Activated T-cell treated with anti-CD3 and anti-CD28 coated beads, Interleukin-2, amount 50 U/mL, for 4 hours (primary cell): ENCODE data around the gene RNU5D-1. TPM values are rescaled to one million over a fixed set of nuclear protein-coding genes. Genes with fewer than 3 reads are reported as not detected.
A peak's percentile ranks its signal among the peaks of the same experiment; 100 is the strongest.
"Not testable (repeated sequence)": the region's sequence is repeated elsewhere in the genome, so short reads cannot be mapped to it uniquely, and the experiment has no call there.

Experiments
- ATAC-seq, 2 donors: fragments of 200-7000 bp; cut with Tn5 transposase; one replicate each; pipeline ENCODE4 v1.10.0; 2021
- DNase-seq: peaks from one replicate; pipeline ENCODE4 v3.0.0-alpha.2; 2020
- H3K27me3 Mint-ChIP-seq: one replicate; pipeline ENCODE4 v1.8.0; 2021; ENCODE audit warnings: low read depth, mixed read lengths
- H3K36me3 Mint-ChIP-seq: one replicate; pipeline ENCODE4 v1.8.0; 2022; ENCODE audit warnings: mixed read lengths; ENCODE audit not compliant: insufficient read depth
- H3K4me1 Mint-ChIP-seq: one replicate; pipeline ENCODE4 v1.8.0; 2021; ENCODE audit warnings: low read depth, mixed read lengths
- H3K4me3 Mint-ChIP-seq: one replicate; pipeline ENCODE4 v1.8.0; 2021; ENCODE audit warnings: mild to moderate bottlenecking, moderate library complexity, mixed read lengths
- H3K9me3 Mint-ChIP-seq: one replicate; pipeline ENCODE4 v1.8.0; 2021; ENCODE audit warnings: mixed read lengths
- total RNA-seq, 3 donors: library from RNA; stranded (reverse); gene quantifications; one replicate each; pipeline ENCODE4 v1.2.1, GENCODE V29; 2021

Gene RNU5D-1
- total RNA-seq: not detected

DNA sequence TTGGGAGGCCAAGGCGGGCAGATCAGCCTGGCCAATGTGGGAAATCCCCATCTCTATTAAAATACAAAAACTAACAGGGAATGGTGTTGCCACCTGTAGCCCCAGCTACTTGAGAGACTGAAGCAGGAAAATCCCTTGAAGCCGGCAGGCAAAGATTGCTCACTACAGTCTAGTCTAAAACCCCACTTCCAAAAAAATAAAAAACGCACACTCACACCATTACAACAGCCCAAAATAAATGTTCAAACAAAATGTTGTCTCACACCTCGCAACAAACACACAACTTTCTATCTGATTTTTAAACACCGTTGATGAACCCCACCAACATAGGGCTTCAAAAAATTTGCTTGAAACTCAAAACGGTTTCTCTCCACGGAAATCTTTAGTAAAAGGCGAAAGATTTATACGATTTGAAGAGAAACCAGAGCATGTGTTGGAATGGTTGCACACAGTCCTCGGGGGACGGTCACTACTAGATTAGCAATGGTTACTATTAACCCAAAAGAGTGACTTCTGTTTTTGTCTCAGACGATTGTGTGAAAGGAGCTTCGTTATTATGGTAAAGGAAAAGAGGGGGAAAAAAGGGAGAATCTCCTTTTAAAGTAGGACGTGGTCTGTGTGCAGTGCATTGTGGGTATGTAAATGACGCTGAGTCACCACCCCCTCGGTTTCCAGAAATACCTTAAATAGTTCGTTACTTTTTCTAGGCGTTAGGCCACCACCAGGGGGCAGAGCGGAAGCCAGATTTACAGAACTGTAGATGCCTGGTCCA, at the start of gene RNU5D-1:
Gene RNU5D-1 (minus strand): TSS at position 430 of the 772 bp plus-strand sequence.
- Mint-ChIP-seq H3K36me3 (no peaks in the 10 kb centered on the region), H3K4me1 (peaks cover 29% of the 10 kb centered on the region), H3K9me3 (no peaks in the 10 kb centered on the region), H3K4me3 (peak within 1 kb of the TSS; percentile 65), H3K27me3 (no peaks in the 10 kb centered on the region)
- ATAC-seq (peak; percentile 84), DNase-seq (peak; percentile 95)

DNA sequence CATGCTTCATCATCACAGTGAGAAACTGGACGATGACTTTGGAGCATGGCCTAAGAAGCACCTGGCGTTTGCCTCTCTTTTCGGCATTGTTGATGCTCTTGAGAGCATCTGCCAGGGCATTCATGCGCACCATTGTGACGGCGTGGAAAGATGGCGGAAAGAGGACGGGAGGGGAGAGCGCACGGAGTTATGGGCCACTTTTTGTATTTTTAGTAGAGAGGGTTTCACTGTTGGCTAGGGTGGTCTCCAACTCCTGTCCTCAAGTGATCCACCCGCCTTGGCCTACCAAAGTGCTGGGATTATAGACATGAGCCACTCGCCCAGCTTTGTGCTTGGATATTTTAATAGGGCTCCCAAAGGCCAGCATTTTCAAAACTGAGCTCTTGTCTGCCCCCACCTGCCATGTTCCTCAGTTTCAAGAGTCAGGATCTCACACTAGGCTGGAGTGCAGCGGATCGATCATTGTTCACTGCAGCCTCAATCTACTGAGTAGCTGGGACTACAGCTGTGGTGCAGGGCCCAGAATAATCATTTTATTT, 49.7 kb upstream of the RNU5D-1 start:
- no peak for ATAC-seq
- no peak for DNase-seq

DNA sequence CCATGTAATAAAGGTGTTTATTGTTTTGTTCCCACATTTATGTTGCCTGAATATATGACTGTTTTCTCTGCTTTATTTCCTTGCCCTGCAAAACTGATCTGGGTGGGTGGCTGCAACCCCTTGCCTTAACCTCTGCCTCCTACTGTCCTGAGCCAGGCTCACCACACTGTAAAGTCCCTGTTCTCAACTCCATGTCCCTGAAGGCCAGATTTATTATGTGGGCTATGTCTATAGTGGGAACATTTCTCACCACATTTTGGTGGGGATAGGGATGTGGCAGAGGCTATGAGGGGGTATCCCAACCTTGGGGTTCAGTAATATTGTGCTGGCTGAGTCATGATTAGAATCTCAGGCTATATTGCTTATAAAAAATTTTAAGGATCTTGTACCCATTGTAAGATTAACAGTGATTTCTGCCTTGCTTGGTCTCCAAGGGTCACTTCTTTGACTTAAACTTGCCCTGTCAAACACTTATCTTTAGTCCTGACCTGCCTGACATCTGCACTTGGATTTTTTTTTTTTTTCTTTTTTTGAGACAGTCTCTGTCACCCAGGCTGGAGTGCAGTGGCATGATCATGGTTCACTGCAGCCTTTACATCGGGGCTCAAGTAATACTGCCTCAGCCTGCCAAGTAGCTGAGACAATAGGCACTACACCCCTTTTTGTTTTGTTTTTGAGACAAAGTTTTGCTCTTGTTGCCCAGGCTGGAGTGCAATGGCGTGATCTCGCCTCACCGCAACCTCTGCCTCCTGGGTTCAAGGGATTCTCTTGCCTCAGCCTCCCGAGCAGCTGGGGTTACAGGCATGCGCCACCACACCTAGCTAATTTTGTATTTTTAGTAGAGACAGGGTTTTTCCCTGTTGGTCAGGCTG, 48.0 kb upstream of the RNU5D-1 start:
- peaks cover 42% of the 10 kb centered on the region for H3K4me1 Mint-ChIP-seq
- peak overlapping the region; percentile 98 for H3K4me3 Mint-ChIP-seq
- peaks cover 50% of the 10 kb centered on the region for H3K36me3 Mint-ChIP-seq
- no peaks in the 10 kb centered on the region for H3K9me3 Mint-ChIP-seq
- H3K27me3 Mint-ChIP-seq: no peaks in the 10 kb centered on the region
- DNase-seq: no peak
- no peak for ATAC-seq

More for the DNA sequence above, 49.7 kb upstream of the RNU5D-1 start:
- H3K4me3 Mint-ChIP-seq: no peak overlapping the region
- H3K27me3 Mint-ChIP-seq: no peaks in the 10 kb centered on the region
- H3K36me3 Mint-ChIP-seq: peaks cover 50% of the 10 kb centered on the region
- peaks cover 47% of the 10 kb centered on the region for H3K4me1 Mint-ChIP-seq
- no peaks in the 10 kb centered on the region for H3K9me3 Mint-ChIP-seq

DNA sequence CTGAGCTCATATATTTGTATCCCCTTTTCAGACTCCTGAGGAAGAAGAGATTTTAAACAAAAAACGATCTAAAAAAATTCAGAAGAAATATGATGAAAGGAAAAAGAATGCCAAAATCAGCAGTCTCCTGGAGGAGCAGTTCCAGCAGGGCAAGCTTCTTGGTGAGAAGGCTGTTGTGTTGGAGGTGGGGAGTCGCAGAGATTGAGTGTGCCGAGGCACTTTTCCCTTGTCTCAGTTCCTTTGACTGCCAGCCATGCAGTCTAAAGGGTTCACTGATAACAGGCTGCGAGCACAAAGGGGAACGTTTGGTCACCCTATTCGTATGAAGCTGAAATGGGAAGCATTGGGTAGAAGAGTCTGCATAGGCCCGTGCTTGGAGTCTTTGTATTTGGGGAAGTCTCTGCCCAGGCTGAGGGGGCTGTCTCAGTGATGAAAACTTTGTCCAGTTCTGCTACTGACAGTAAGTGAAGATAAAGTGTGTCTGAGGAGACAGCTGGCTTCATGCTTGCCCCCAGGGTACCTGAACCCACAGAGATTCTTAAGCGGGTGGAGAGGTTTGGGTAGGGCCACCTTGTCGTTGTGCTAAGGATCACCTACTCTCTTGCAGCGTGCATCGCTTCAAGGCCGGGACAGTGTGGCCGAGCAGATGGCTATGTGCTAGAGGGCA, 47.1 kb upstream of the RNU5D-1 start:
- ATAC-seq (no peak), DNase-seq (no peak)
- H3K4me1 Mint-ChIP-seq: peaks cover 37% of the 10 kb centered on the region
- no peaks in the 10 kb centered on the region for H3K9me3 Mint-ChIP-seq
- H3K36me3 Mint-ChIP-seq: peaks cover 48% of the 10 kb centered on the region
- no peaks in the 10 kb centered on the region for H3K27me3 Mint-ChIP-seq
- H3K4me3 Mint-ChIP-seq: peak overlapping the region; percentile 98

DNA sequence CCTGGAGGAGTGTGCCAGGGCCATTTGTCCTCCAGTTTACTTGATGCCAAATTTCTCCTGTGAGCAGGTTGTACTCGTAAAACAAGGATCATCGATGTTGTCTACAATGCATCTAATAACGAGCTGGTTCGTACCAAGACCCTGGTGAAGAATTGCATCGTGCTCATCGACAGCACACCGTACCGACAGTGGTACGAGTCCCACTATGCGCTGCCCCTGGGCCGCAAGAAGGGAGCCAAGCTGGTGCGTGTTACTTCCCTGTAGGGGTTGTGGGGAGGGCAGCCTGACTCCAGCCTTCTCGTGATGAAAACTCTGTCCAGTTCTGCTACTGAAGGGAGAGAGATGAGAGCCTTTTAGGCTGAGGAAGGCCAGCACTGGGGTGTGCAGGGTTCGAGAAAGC, 46.6 kb upstream of the RNU5D-1 start:
- Mint-ChIP-seq H3K27me3 (no peaks in the 10 kb centered on the region), H3K36me3 (peaks cover 47% of the 10 kb centered on the region), H3K4me3 (peak overlapping the region; percentile 98), H3K4me1 (peaks cover 37% of the 10 kb centered on the region), H3K9me3 (no peaks in the 10 kb centered on the region)
- ATAC-seq (no peak), DNase-seq (no peak)

DNA sequence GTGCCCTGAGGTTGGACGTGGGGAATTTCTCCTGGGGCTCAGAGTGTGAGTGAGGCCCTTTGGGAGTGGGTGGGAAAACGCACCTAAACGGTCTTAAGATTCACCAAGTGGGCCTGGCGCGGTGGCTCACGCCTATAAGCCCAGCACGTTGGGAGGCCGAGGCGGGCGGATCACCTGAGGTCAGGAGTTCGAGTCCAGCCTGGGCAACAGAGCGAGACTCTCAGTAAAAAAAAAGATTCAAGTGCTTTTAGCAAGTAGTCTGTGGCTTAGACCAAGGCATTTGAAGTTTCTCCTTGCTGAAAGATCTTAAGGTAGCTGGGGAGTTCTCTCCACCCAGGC, 45.7 kb upstream of the RNU5D-1 start:
- Mint-ChIP-seq H3K9me3 (no peaks in the 10 kb centered on the region), H3K36me3 (peaks cover 46% of the 10 kb centered on the region), H3K4me3 (peak overlapping the region; percentile 98), H3K27me3 (no peaks in the 10 kb centered on the region), H3K4me1 (peaks cover 37% of the 10 kb centered on the region)
- ATAC-seq (no peak), DNase-seq (no peak)

DNA sequence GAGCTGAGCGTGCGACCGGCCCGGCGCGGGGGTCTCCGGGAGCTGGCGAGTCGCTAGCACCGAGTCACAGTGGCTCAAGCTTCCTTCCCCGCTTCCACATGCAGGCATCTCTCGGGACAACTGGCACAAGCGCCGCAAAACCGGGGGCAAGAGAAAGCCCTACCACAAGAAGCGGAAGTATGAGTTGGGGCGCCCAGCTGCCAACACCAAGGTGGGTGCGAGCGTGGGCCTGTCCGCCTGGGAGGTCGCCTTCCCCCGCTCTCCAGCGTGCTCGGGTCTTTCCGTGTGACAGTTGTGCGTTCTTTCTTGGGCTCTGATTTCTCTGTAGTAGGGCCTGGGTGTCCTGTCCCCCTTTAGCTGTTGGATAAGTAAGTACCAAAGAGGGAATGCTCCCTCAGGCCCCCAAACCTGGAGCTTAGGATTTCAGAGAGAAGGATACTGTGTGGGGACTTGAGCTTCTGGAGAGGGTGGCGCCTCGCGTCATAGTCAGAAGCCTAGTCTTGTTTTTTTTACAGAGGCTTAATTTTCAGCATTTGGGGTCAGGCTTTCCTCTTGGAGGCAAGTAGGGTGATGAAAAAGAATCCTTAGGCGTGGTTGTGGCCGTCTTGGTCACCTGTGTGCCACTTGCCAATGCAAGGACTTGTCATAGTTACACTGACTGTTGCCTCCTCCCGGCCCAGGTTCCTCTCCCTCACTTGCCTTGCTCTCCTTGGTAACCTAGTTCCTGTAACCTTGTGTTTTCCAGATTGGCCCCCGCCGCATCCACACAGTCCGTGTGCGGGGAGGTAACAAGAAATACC, 45.2 kb upstream of the RNU5D-1 start:
- H3K36me3 Mint-ChIP-seq: peaks cover 41% of the 10 kb centered on the region
- H3K9me3 Mint-ChIP-seq: no peaks in the 10 kb centered on the region
- H3K4me3 Mint-ChIP-seq: peak overlapping the region; percentile 98
- peaks cover 35% of the 10 kb centered on the region for H3K4me1 Mint-ChIP-seq
- H3K27me3 Mint-ChIP-seq: no peaks in the 10 kb centered on the region
- ATAC-seq (peak; percentile 4 to 9), DNase-seq (peak; percentile 51)

DNA sequence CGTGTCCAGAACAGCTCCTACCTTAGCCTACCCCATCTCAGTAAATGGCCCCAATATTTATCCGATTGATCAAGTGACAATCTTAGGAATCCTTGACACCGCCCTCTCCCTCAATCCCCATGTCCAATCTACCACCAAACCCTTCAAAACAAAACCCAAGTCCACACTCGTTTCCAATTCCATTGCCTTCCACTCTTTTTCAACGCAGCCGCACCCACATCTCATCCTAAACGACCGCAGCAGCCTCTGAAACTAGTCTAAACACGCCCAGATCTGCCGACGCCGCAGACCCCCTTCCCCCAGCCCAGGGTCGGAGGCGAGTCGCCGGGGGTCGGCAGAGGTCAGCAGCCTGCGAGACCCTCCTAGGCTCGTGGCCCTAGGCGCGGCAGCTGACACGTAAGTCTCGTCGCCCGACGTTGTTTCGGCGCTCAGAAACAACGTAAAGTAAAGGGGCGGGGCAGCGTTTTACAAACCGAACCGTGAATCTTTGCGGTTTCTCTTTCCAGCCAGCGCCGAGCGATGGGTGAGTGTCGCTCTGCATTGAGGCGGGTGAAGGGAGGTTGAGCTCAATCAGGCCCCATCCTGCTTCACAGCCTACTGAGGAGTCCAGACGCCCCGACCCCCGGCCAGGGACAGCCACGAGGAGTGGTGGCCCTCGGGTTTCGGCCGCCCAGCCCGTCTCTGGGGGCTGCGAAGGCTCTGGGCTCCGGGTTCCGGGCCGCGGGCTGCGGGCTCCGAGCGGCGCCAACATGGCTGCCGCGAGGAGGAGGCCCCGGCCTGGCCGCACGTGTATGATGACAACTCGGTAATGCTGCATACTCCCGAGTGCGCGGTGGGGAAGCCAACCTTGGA, 44.3 kb upstream of the RNU5D-1 start, which contains the start of gene RPS8:
Gene RPS8 (plus strand): TSS at position 463 of the 852 bp plus-strand sequence. CDS start 57 bp downstream, at position 520.
- Mint-ChIP-seq H3K36me3 (peaks cover 38% of the 10 kb centered on the region), H3K4me1 (peaks cover 32% of the 10 kb centered on the region), H3K9me3 (no peaks in the 10 kb centered on the region), H3K4me3 (peak within 1 kb of the TSS; percentile 98), H3K27me3 (no peaks in the 10 kb centered on the region)
- DNase-seq (peak; percentile 86), ATAC-seq (peak; percentile 79 to 84)

DNA sequence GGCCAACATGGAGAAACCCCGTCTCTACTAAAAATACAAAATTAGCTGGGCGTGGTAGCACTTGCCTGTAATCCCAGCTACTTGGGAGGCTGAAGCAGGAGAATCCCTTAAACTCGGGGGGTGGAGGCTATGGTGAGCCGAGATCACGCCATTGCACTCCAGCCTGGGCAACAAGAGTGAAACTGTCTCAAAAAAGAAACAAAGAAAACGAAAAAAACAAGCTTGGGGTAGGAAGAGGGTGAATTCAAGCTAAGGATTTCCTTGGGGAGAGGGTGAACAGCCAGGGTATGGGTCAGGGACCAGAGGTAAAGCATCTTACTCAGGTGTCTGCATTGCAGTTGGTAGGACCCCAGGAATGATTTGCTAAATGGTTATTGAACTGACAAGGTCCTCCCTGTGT, 35.5 kb upstream of the RNU5D-1 start:
- not testable (repeated sequence) for H3K4me3 Mint-ChIP-seq, H3K27me3 Mint-ChIP-seq, H3K9me3 Mint-ChIP-seq, H3K36me3 Mint-ChIP-seq, H3K4me1 Mint-ChIP-seq, DNase-seq, ATAC-seq

DNA sequence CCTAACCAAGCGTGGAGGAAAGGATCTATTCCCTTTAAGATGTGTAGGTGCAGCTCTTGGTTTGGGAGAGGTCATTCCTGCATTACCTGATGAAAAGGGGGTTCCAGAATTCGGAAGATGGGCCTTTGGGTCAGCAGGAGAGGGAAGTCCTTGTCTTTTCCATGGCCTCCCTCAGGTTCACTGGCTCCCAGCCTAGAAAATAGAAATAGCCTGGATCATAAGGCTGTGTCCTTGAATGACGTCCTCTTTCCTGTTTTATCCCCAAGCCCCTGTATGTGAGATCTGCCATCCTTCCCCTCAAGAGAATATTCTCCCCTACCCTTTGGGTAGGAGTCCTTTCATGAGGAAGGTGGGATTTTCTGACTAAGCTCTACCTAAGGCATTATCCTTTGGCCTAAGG, 29.9 kb upstream of the RNU5D-1 start:
- Mint-ChIP-seq H3K4me1 (peaks cover 5% of the 10 kb centered on the region), H3K9me3 (no peaks in the 10 kb centered on the region), H3K27me3 (no peaks in the 10 kb centered on the region), H3K4me3 (no peak overlapping the region), H3K36me3 (no peaks in the 10 kb centered on the region)
- no peak for ATAC-seq
- no peak for DNase-seq

DNA sequence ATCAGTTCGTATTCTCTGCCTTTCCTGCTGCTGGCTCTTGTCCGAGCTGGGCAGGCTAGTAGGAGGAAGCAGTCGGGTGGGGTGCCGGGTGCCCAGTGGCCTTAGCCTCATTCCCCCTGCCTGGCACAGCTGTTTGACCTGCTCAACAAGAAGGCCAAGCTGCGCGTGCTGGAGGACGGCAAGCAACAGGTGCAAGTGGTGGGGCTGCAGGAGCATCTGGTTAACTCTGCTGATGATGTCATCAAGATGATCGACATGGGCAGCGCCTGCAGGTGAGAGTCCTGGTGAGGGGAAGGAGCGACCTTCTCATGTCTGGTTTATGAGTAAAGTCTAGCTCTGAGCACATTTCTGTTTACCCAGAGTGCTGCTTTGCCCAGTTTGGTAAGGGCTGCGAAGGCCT, 28.1 kb upstream of the RNU5D-1 start:
- Mint-ChIP-seq H3K4me1 (peaks cover 5% of the 10 kb centered on the region), H3K27me3 (no peaks in the 10 kb centered on the region), H3K36me3 (no peaks in the 10 kb centered on the region), H3K9me3 (no peaks in the 10 kb centered on the region), H3K4me3 (no peak overlapping the region)
- DNase-seq (no peak), ATAC-seq (no peak)

DNA sequence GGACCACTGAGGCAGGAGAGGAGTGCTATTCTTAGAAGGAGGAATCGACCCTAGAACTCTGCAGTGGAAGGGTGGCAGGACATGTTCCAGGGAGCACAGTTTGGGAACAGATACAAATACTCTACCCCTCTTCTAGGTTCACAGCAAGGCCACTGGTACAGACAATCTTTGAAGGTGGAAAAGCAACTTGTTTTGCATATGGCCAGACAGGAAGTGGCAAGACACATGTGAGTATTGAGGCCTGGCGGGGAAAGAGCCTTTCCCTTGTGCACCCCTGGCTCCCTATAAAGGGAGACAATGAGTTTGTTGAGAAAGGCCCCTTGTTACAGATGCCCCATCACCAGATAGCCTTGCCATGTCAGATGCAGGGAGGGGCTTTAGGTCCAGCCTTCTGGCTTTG, 26.4 kb upstream of the RNU5D-1 start:
- H3K27me3 Mint-ChIP-seq: no peaks in the 10 kb centered on the region
- ATAC-seq (no peak), DNase-seq (no peak)
- peaks cover 5% of the 10 kb centered on the region for H3K4me1 Mint-ChIP-seq
- no peak overlapping the region for H3K4me3 Mint-ChIP-seq
- no peaks in the 10 kb centered on the region for H3K9me3 Mint-ChIP-seq
- no peaks in the 10 kb centered on the region for H3K36me3 Mint-ChIP-seq

DNA sequence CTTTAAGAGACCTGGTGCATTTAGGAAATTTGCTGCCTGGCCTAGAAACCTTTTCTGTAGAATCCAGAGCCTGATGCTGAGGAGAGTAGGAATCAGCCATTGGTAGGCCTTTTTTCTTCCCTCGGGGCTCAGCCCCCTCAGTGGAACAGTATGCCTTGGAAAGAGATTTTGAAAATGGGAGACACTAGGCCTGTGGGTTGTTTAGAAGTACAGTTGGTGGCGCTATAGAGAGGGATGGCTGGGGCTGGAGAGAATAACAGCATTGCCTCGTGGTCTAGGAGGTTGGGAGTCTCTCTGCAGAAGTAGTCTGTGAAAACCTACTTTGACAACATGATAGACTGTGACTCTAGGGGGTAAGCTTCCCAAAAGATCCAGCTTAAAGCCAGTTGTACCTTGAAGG, 16.9 kb upstream of the RNU5D-1 start:
- Mint-ChIP-seq H3K36me3 (no peaks in the 10 kb centered on the region), H3K4me3 (no peak overlapping the region), H3K4me1 (peaks cover 3% of the 10 kb centered on the region), H3K27me3 (no peaks in the 10 kb centered on the region), H3K9me3 (no peaks in the 10 kb centered on the region)
- DNase-seq (no peak), ATAC-seq (no peak)
